Measurements from ENCODE around the gene LGALS16. TPM values are rescaled to one million over a fixed set of nuclear protein-coding genes. Genes with fewer than 3 reads are reported as not detected.

Gene LGALS16
- total RNA-seq (ENCODE audit: unreplicated experiment): not detected
- long read RNA-seq: 0 reads

GRCh38 chr19:39655613-39656012 is at the start of gene LGALS16:
TSS of gene LGALS16 (plus strand) at chr19:39655913. CDS start at chr19:39655962, 49 bp downstream.
- no peak within 1 kb of the TSS for H3K27ac Mint-ChIP-seq (ENCODE audit: unreplicated experiment)
- TF ChIP-seq CTCF (IDR thresholded peaks at IDR 0.05; ENCODE audit: unreplicated experiment): no peak
- H3K27me3 Mint-ChIP-seq (ENCODE audit: unreplicated experiment): peaks cover 7% of the 10 kb centered on the region
- H3K4me1 Mint-ChIP-seq (ENCODE audit: unreplicated experiment): no peaks in the 10 kb centered on the region
- no peak for DNase-seq (ENCODE audit: low spot score)
- no peak within 1 kb of the TSS for H3K4me3 Mint-ChIP-seq (ENCODE audit: unreplicated experiment)
- no peaks in the 10 kb centered on the region for H3K36me3 Mint-ChIP-seq (ENCODE audit: low read depth, unreplicated experiment)
- no peaks in the 10 kb centered on the region for H3K9me3 Mint-ChIP-seq (ENCODE audit: unreplicated experiment)

GRCh38 chr19:39607021-39607420 is 48.7 kb upstream of the LGALS16 start:
- Mint-ChIP-seq H3K9me3 (ENCODE audit: unreplicated experiment) (no peaks in the 10 kb centered on the region), H3K4me1 (ENCODE audit: unreplicated experiment) (peaks cover 3% of the 10 kb centered on the region), H3K36me3 (ENCODE audit: low read depth, unreplicated experiment) (no peaks in the 10 kb centered on the region), H3K27ac (ENCODE audit: unreplicated experiment) (no peak overlapping the region), H3K27me3 (ENCODE audit: unreplicated experiment) (peaks cover 5% of the 10 kb centered on the region), H3K4me3 (ENCODE audit: unreplicated experiment) (no peak overlapping the region)
- no peak for DNase-seq (ENCODE audit: low spot score)
- no peak for TF ChIP-seq CTCF (IDR thresholded peaks at IDR 0.05; ENCODE audit: unreplicated experiment)

GRCh38 chr19:39607561-39607960 is 48.2 kb upstream of the LGALS16 start:
- DNase-seq (ENCODE audit: low spot score): no peak
- Mint-ChIP-seq H3K9me3 (ENCODE audit: unreplicated experiment) (no peaks in the 10 kb centered on the region), H3K27me3 (ENCODE audit: unreplicated experiment) (peaks cover 4% of the 10 kb centered on the region), H3K4me1 (ENCODE audit: unreplicated experiment) (peaks cover 3% of the 10 kb centered on the region), H3K4me3 (ENCODE audit: unreplicated experiment) (no peak overlapping the region), H3K27ac (ENCODE audit: unreplicated experiment) (no peak overlapping the region), H3K36me3 (ENCODE audit: low read depth, unreplicated experiment) (no peaks in the 10 kb centered on the region)
- no peak for TF ChIP-seq CTCF (IDR thresholded peaks at IDR 0.05; ENCODE audit: unreplicated experiment)

- Mint-ChIP-seq H3K9me3 (ENCODE audit: unreplicated experiment) (no peaks in the 10 kb centered on the region), H3K4me1 (ENCODE audit: unreplicated experiment) (no peaks in the 10 kb centered on the region), H3K27ac (ENCODE audit: unreplicated experiment) (no peak overlapping the region), H3K27me3 (ENCODE audit: unreplicated experiment) (no peaks in the 10 kb centered on the region), H3K36me3 (ENCODE audit: low read depth, unreplicated experiment) (no peaks in the 10 kb centered on the region), H3K4me3 (ENCODE audit: unreplicated experiment) (no peak overlapping the region)
- TF ChIP-seq CTCF (IDR thresholded peaks at IDR 0.05; ENCODE audit: unreplicated experiment): no peak
- DNase-seq (ENCODE audit: low spot score): no peak
Measured at GRCh38 chr19:39613597-39613996, 42.1 kb upstream of the LGALS16 start.

GRCh38 chr19:39617745-39618144 is 38.0 kb upstream of the LGALS16 start:
- Mint-ChIP-seq H3K9me3 (ENCODE audit: unreplicated experiment) (no peaks in the 10 kb centered on the region), H3K27me3 (ENCODE audit: unreplicated experiment) (peaks cover 4% of the 10 kb centered on the region), H3K27ac (ENCODE audit: unreplicated experiment) (no peak overlapping the region), H3K36me3 (ENCODE audit: low read depth, unreplicated experiment) (no peaks in the 10 kb centered on the region), H3K4me3 (ENCODE audit: unreplicated experiment) (no peak overlapping the region), H3K4me1 (ENCODE audit: unreplicated experiment) (no peaks in the 10 kb centered on the region)
- TF ChIP-seq CTCF (IDR thresholded peaks at IDR 0.05; ENCODE audit: unreplicated experiment): no peak
- DNase-seq (ENCODE audit: low spot score): no peak
